KG1 (cell line): ENCODE measurements around the gene APOF.
"Not testable (repeated sequence)": the region's sequence is repeated elsewhere in the genome, so short reads cannot be mapped to it uniquely, and the experiment has no call there.

Source experiments
- DNase-seq: peaks from one replicate; lab custom pipeline; 2025; lab: John Stamatoyannopoulos, UW

Gene APOF

GRCh38 chr12:56362130-56363059, at the start of gene APOF:
Gene APOF, minus strand, starts transcription at chr12:56362857. Its CDS starts 112 bp downstream, at chr12:56362745.
- no peak for DNase-seq

- DNase-seq: no peak
Observed at GRCh38 chr12:56411781-56412639, 49.4 kb upstream of the APOF start.

GRCh38 chr12:56410768-56411167, 48.1 kb upstream of the APOF start:
- no peak for DNase-seq

GRCh38 chr12:56408799-56409417, 46.3 kb upstream of the APOF start:
- no peak for DNase-seq

- DNase-seq: not testable (repeated sequence)
Observed at GRCh38 chr12:56404227-56404626, 41.6 kb upstream of the APOF start.

- not testable (repeated sequence) for DNase-seq
Observed at GRCh38 chr12:56401612-56402011, 39.0 kb upstream of the APOF start.

GRCh38 chr12:56401125-56401524, 38.5 kb upstream of the APOF start:
- not testable (repeated sequence) for DNase-seq

- not testable (repeated sequence) for DNase-seq
Observed at GRCh38 chr12:56399466-56399865, 36.8 kb upstream of the APOF start.

- DNase-seq: no peak
Observed at GRCh38 chr12:56398324-56398723, 35.7 kb upstream of the APOF start.

- DNase-seq: no peak
Observed at GRCh38 chr12:56392331-56392730, 29.7 kb upstream of the APOF start.

- no peak for DNase-seq
Observed at GRCh38 chr12:56391721-56392120, 29.1 kb upstream of the APOF start.

- no peak for DNase-seq
Observed at GRCh38 chr12:56389412-56389811, 26.8 kb upstream of the APOF start.

- DNase-seq: no peak
Observed at GRCh38 chr12:56387152-56387736, 24.6 kb upstream of the APOF start.

GRCh38 chr12:56385873-56386272, 23.2 kb upstream of the APOF start:
- DNase-seq: no peak

- DNase-seq: no peak
Observed at GRCh38 chr12:56382611-56383010, 20.0 kb upstream of the APOF start.

GRCh38 chr12:56377989-56378316, 15.3 kb upstream of the APOF start:
- no peak for DNase-seq

GRCh38 chr12:56377310-56377988, 14.8 kb upstream of the APOF start:
- DNase-seq: no peak

- DNase-seq: no peak
Observed at GRCh38 chr12:56375598-56376434, 13.2 kb upstream of the APOF start.

- DNase-seq: no peak
Observed at GRCh38 chr12:56374726-56375597, 12.3 kb upstream of the APOF start.

- no peak for DNase-seq
Observed at GRCh38 chr12:56373515-56373914, 10.9 kb upstream of the APOF start.
